IPS DF 6.9 (cell line): ENCODE results near the gene ADGRV1.
A peak's percentile ranks its signal among the peaks of the same experiment; 100 is the strongest.
"Not testable (repeated sequence)": the region's sequence is repeated elsewhere in the genome, so short reads cannot be mapped to it uniquely, and the experiment has no call there.

ENCODE experiments used
- DNase-seq: peaks from one replicate; pipeline ENCODE4 v3.0.0-alpha.2; 2013; ENCODE audit warnings: low read depth, low spot score
- H3K27ac ChIP-seq: one replicate; pipeline ENCODE4 v1.5.1; 2013; ENCODE audit warnings: low read length, control low read depth
- H3K27me3 ChIP-seq: 2 replicates; pipeline ENCODE4 v1.6.1; 2013; ENCODE audit warnings: mild to moderate bottlenecking, low read length; ENCODE audit not compliant: control insufficient read depth, insufficient read depth
- H3K36me3 ChIP-seq: 2 replicates; pipeline ENCODE4 v1.6.1; 2013; ENCODE audit warnings: low read length; ENCODE audit not compliant: control insufficient read depth, insufficient read depth
- H3K4me1 ChIP-seq: 2 replicates; pipeline ENCODE4 v1.6.1; 2013; ENCODE audit warnings: low read length; ENCODE audit not compliant: control insufficient read depth, insufficient read depth
- H3K4me3 ChIP-seq: 2 replicates; pipeline ENCODE4 v1.5.1; 2013; ENCODE audit warnings: mild to moderate bottlenecking, low read length
- H3K9me3 ChIP-seq: 2 replicates; pipeline ENCODE4 v1.6.1; 2013; ENCODE audit warnings: low read length, inconsistent platforms; ENCODE audit not compliant: control insufficient read depth, insufficient read depth
- WGBS: extraction: QIAGEN DNeasy Blood & Tissue Kit; methylation state at CpG from one replicate; pipeline ENCODE4 v1.1.7; 2013; ENCODE audit warnings: mixed read lengths, missing lambda C conversion rate; ENCODE audit not compliant: insufficient read length, insufficient coverage; 5-methylcytosine and 5-hydroxymethylcytosine counted together

ADGRV1 gene

GRCh38 chr5:90767710-90768109 is 209.1 kb downstream of the ADGRV1 start:
- Histone ChIP-seq H3K4me1 (no peaks in the 10 kb centered on the region), H3K27me3 (no peaks in the 10 kb centered on the region), H3K36me3 (peaks cover 2% of the 10 kb centered on the region; the same call in 1 of the 2 replicates), H3K4me3 (no peak overlapping the region), H3K9me3 (no peaks in the 10 kb centered on the region), H3K27ac (no peak overlapping the region)
- DNase-seq = no peak
- no CpG with 5 or more reads among the region's 3 CpGs for WGBS

GRCh38 chr5:90770006-90770541 is 211.5 kb downstream of the ADGRV1 start:
- H3K27ac ChIP-seq, H3K36me3 ChIP-seq, H3K27me3 ChIP-seq, H3K4me3 ChIP-seq, DNase-seq, H3K9me3 ChIP-seq, H3K4me1 ChIP-seq: not testable (repeated sequence)
- no CpG with 5 or more reads among the region's 4 CpGs for WGBS

- Histone ChIP-seq H3K36me3 (0 out of 2 replicates have a peak, but pooled peaks cover 4% of the 10 kb centered on the region), H3K27me3 (no peaks in the 10 kb centered on the region), H3K4me1 (no peaks in the 10 kb centered on the region), H3K9me3 (no peaks in the 10 kb centered on the region), H3K4me3 (no peak overlapping the region), H3K27ac (no peak overlapping the region)
- 100% methylated on average over 3 of the region's 6 CpGs for WGBS
- no peak for DNase-seq
Measured at GRCh38 chr5:90777959-90778358, 219.4 kb downstream of the ADGRV1 start.

- DNase-seq = peak; percentile 35
- Histone ChIP-seq H3K4me1 (no peaks in the 10 kb centered on the region), H3K9me3 (no peaks in the 10 kb centered on the region), H3K27me3 (no peaks in the 10 kb centered on the region), H3K27ac (no peak overlapping the region), H3K36me3 (peaks cover 5% of the 10 kb centered on the region; the same call in 1 of the 2 replicates), H3K4me3 (no peak overlapping the region)
- no CpG with 5 or more reads among the region's 4 CpGs for WGBS
Measured at GRCh38 chr5:90783460-90784333, 225.1 kb downstream of the ADGRV1 start.

- Histone ChIP-seq H3K4me3 (no peak overlapping the region), H3K4me1 (no peaks in the 10 kb centered on the region), H3K9me3 (no peaks in the 10 kb centered on the region), H3K36me3 (peaks cover 9% of the 10 kb centered on the region; the same call in 1 of the 2 replicates), H3K27me3 (no peaks in the 10 kb centered on the region), H3K27ac (no peak overlapping the region)
- DNase-seq = no peak
- WGBS = no CpG with 5 or more reads among the region's 4 CpGs
Measured at GRCh38 chr5:90786756-90787155, 228.2 kb downstream of the ADGRV1 start.

- WGBS = no CpG with 5 or more reads among the region's 3 CpGs
- Histone ChIP-seq H3K9me3 (no peaks in the 10 kb centered on the region; the same call in 1 of the 2 replicates), H3K36me3 (peaks cover 10% of the 10 kb centered on the region; the same call in 1 of the 2 replicates), H3K27me3 (no peaks in the 10 kb centered on the region), H3K4me3 (no peak overlapping the region), H3K27ac (no peak overlapping the region), H3K4me1 (no peaks in the 10 kb centered on the region)
- no peak for DNase-seq
Measured at GRCh38 chr5:90792725-90793124, 234.1 kb downstream of the ADGRV1 start.

- Histone ChIP-seq H3K9me3 (no peaks in the 10 kb centered on the region; the same call in 1 of the 2 replicates), H3K27me3 (no peaks in the 10 kb centered on the region), H3K36me3 (peaks cover 10% of the 10 kb centered on the region; the same call in 1 of the 2 replicates), H3K4me1 (no peaks in the 10 kb centered on the region), H3K4me3 (no peak overlapping the region), H3K27ac (no peak overlapping the region)
- DNase-seq = no peak
- no CpG with 5 or more reads among the region's 2 CpGs for WGBS
Measured at GRCh38 chr5:90793183-90793582, 234.6 kb downstream of the ADGRV1 start.

GRCh38 chr5:90796919-90797318 is 238.3 kb downstream of the ADGRV1 start:
- H3K27ac ChIP-seq, H3K4me1 ChIP-seq, DNase-seq, H3K9me3 ChIP-seq, H3K27me3 ChIP-seq, H3K36me3 ChIP-seq, H3K4me3 ChIP-seq: not testable (repeated sequence)
- WGBS = no CpG with 5 or more reads among the region's 2 CpGs

- H3K4me3 ChIP-seq, H3K27me3 ChIP-seq, H3K27ac ChIP-seq, H3K9me3 ChIP-seq, H3K4me1 ChIP-seq, DNase-seq, H3K36me3 ChIP-seq: not testable (repeated sequence)
- no CpG with 5 or more reads among the region's 1 CpG for WGBS
Measured at GRCh38 chr5:90800082-90800481, 241.5 kb downstream of the ADGRV1 start.

GRCh38 chr5:90800515-90800914 is 241.9 kb downstream of the ADGRV1 start:
- no CpG with 5 or more reads among the region's 3 CpGs for WGBS
- not testable (repeated sequence) for DNase-seq, H3K4me3 ChIP-seq, H3K27me3 ChIP-seq, H3K36me3 ChIP-seq, H3K9me3 ChIP-seq, H3K4me1 ChIP-seq, H3K27ac ChIP-seq
